HG02610 (cell line): ENCODE measurements around the gene SHB.
A peak's percentile ranks its signal among the peaks of the same experiment; 100 is the strongest.
"Not testable (repeated sequence)": the region's sequence is repeated elsewhere in the genome, so short reads cannot be mapped to it uniquely, and the experiment has no call there.

ENCODE experiments used
- ATAC-seq: cut with Tn5 transposase; IDR thresholded peaks from one replicate; pipeline ENCODE4 v1.9.1; 2021; ENCODE audit warnings: mild to moderate bottlenecking, moderate library complexity; ENCODE audit not compliant: unreplicated experiment

SHB gene

DNA sequence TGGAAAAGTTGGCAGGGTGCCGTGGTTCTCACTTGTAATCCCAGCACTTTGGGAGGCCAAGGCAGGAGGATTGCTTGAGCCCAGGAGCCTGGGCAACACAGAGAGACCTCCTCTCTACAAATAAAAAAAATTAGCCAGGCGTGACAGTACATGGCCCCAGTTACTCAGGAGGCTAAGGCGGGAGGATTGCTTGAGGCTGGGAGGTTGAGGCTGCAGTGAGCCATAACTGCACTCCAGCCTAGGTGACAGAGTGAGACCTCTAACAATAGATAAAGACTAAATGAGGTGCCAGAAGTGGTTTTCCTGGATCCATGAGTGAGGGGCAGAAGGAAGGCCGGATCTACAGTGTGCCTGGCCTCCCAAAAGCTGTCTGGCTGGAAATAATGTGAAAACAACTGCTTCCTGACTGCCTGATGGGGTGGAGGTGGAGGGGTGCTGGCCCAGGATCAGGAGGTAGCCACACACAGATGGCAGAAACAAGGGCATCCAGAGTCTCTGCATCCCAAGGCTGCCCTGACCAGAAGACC, 4.1 kb downstream of the SHB start:
- ATAC-seq: no peak

DNA sequence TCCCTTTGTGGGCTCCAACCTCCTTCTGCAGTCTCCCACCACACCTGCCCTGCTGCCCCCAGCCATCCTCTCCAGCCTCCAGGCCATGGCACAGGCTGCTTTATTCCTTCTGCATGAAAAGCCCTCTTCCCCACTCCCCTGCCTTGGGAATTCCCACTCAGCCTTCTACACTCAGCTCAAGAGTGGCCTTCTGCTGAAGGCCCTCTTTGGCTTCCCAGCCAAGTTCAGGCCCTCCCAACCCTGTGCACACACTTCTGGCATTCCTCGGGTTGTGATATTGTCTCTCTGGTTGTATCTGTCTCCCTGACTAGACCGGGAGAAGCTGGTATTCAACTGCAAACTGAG, 5.7 kb downstream of the SHB start:
- no peak for ATAC-seq

DNA sequence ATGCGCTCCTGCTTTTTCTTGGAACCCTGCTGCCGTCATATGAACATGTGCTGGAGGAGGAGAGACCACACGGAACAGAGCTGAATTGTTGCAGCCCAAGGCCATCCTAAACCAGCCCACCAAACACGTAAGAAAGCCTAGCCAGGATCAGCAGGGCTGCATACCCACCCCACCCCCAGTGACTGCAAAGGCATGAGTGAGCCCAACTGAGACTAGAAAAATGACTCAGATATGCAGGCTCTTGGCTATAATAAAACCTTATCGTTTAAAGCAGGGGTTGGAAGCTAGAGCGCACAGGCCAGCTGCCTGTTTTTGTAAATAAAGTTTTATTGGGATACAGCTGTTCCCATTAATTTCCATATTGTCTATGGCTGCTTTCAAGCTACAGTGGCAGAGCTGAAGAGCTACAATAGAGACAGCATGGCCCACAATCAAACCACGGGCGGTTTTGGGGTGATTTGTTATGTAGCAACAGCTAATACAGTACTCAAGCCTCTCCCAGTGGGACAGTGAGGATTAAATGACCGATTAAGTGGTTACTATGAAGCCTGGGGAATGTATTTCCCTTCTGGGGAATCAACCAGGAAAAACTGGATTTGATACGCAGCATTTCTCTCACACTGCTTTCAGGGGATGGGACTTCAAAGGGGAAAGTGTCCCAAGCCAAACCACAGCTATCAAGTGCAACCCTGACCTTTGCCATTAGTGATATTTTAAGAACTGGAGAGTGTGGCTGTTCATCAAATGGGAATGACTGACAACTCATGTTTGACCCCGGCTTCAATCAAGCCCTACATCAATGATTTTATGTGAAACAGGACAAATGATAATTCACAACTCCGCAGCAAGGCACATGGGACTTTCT, 6.3 kb downstream of the SHB start:
- ATAC-seq: no peak

DNA sequence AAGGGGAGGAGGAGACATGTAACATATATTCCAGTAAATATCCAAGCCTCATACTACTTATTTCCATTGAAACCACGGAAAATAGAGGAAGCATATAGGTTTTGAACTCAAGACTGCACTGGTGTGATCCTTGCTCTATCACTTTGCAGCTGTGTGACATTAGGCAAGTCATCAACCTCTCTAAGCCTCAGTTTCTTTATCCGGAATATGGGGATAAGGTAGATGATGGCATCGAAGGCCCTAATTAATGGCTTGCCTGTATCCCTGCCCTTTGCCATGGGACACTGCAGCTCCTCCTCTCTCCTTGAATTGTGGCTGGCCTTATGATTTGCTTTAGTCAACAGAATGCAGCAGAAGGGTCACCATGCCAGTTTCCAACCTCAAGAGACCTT, 6.9 kb downstream of the SHB start:
- no peak for ATAC-seq

DNA sequence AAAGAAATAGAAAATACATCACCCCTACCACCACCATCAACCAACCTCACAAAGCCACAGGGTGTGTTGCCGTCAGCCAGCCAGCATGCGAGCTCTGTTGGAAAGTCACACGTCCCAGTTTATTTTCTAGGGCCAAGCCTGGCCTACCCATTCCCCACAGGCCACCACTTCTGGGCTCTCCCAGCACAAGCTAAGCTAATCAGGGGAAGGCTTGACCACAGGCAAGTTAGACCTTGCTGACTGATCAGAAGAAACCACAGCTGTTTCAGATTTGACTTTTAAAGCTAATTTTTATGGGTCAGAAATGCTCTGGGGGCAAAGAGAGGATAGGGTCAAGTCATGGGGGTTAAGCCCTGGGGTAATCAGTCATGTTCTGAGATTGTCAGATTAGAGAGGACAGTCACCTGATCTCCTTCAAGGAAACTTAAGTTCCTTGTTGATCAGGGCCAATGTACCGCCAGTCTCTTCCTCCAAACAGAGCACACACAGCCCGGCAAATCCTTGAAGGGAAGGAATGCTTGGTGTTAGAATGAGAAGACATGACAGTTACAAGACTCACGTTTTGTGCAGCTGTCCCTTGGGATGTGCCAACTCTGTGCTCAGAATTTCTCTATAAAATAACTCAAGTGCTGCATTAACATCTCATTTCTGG, 7.6 kb downstream of the SHB start:
- ATAC-seq: peak; percentile 86

DNA sequence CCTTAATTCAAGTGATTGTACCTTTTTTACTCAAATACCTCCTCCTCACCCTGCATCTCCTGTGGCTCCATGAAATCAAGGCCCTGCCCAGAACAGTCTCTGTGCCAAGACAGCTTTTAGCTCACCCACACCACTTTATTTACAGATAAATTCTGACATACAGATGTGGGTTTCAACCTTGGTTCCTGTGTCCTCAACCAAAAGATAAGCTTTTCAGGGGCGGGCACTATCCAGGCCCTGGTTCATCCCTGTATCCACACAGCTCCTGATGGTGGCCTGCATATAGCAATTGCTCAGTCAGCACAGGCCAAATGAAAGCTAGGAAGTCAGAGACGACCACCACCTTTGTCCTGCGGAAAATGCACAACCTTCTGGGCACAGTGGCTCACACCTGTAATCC, 8.3 kb downstream of the SHB start:
- ATAC-seq: no peak

DNA sequence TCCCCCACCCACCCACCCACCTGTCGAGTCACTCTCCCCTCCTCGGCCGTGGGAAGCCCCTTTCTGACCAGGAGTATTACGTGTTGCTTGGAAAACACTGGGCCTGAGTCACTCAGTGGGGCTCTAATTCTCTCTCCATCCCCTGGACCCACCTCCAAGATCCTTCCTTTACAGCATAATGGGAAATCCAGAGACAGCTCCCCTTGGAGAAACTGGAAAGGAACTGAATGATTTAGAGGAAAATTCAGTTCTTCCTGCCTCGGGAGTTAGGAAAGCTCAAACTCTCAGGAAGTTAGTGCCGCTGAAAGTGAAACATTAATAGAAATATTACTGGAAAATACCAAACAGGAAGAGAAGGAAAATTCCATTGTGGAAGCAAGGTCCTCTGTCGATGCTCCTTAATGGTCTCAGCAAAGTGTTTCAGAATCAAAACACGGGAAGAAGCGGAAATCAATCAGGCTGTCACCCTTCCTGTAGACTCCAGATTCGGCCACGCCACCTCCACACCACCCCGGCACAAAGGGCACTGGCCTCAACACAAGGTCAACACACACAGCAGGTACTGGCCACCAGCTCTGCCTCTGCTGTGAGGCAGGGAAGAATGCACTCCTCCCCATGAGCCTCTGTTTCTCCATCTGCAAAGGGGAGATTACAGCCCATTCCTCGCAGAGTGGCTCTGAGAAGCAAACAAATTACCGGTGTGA, 9.6 kb downstream of the SHB start:
- no peak for ATAC-seq

DNA sequence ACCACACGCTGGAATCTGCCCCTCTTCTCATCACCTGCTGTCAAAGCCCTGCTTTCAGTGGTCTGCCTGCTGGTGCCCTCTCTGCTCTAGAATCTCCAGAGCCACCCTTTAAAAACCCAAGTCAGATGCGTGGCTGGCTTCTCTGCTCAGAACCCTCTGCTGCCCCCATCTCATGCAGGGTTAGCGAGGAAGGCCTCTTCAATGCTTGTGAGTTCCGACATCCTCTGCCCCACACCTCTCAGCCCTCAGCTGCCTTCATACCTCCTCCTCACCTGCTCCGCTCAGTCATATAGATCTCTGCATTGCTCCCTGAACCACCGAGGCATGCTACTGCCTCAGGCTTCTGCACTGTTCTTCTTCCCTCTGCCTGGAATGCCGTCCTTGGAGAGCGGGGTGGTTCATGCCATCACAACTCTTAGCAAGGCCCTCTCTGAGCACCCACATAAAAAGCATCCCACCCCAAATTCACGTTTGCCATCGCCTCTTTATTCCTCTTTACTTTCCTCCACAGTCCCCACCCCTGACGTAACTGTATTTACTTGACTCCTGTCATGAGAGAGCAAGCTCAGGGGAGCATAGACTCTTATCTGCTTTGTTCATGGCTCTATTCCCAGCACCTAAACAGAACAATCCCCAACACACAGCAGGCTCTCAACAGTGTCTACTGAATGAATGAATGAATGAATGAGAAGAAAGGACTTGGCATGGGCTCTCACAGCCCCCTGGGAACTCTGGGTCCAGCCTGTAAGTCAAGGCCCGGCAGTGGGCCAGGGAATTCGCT, 10.4 kb downstream of the SHB start:
- no peak for ATAC-seq

DNA sequence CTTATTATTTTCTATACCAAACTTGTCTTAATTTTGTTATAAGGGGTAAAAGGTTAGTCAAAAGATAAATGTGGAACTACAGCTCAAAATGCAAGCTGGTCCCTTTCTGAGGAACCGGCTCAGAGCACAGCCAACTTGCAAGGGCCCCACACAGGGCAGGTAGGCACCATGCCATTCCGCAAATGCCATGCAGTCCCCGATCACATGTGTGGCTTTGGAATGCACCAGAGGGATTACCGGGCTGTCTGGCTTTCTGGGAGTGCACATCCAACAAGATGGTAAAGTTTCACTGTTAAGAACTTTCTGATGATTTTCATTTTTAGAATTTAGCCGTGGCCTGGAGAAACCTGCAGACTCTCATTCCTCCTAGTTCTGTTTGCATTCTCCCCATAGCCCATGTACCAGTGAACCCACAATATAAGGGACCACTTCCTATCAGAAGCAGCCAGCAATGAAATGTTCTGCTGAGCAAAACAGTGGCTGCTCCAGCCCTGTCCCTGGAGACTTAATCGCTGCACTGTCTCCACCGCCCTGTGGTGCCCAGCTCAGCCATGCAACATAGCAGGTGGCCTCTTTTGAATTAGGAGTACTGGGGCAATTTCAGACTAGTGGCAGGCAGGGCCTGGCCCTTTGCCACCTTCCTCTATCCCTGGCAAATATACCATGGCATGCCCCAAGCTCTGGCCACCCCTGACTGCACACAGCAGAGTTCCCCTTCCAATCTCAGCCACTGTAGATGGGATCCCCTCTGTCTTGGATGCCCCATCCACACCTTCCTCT, 11.4 kb downstream of the SHB start:
- ATAC-seq: no peak

DNA sequence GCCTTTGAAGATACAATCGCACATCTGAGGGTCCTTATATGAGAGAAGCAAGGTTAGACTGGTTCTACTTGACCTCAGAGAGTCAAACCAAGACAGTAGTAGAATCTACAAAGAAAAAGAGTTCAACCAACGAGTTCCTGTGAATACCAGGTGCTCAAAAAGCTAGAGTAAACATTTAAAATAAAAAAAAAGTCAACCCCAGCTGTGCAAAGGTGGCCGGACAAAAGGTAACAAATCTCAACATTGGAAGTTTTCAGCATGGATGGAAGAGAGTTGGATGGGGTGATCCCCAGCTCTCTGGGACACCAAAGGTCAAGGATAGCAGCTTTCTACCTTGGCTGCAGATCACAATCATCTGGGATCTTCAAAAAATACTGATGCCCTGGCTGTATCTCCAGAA, 14.4 kb downstream of the SHB start:
- no peak for ATAC-seq

DNA sequence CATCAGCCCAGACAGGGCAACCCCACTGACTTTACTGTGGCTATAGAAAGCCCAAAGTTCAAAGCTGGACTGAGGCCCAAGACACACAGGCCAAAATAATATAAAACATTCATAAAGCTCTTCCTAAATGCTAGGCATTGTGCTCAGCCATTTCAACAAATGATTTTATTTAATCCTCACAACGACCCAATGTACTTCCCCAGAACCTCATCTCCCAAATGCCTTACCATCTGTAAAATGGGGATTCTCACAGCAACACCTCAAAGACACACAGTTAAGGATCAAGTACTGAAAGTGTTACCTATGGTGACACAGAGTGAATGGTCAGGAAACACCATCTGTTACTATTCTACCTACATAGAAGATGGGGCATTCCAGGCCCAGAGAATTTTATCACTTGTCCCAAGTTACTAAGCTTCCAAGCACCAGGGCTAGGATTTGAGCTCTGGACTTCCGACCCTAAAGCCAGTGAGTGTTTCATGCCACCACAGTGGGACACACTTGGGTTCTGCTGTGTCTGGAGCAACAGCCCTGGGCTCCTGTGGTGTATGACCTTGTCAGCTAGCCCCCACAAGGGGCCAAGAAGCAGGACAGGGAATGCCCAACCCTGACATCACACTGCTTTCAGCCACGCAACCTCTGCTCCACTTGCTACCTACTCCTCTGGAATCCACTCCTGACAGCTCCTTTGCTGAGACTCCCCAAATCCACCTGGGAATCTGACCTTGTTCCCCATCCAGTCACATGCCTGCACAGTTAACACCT, 15.1 kb downstream of the SHB start:
- no peak for ATAC-seq

DNA sequence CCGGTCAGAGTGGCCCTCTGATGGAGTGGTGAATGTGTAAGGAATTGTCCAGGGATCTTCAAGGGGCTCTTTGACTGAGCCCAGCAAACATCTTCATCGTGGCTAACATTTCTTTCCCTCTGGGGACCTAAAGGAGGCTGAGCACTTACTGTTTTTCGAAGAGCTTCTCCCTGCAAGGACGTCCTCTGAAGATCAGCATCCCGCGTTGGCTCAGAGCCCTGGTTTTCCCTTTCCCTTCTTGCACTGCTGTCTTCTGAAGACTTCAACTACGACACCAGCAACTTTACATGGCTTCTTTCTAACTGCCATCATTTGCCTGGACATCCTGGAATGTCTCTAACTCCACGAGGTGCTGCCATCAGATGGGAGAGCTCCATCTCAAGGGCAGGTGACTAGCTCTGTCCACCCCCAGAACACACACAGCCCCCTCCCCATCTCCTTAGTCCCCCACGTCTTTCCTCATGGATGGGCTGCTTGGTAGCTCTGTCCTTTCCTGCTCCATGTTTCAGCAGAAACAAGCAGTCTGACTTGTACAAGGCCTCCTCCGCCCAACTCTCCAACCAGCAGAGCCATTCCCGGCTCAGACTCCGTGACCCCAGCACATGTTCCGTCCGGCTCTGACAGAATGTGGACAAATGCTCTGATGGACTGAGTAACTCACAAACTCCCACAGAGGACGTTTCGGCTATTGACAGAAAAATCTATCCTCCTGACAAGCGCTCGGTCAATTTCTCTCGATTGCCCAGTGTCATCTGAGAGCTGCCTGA, 17.1 kb downstream of the SHB start:
- ATAC-seq: no peak

DNA sequence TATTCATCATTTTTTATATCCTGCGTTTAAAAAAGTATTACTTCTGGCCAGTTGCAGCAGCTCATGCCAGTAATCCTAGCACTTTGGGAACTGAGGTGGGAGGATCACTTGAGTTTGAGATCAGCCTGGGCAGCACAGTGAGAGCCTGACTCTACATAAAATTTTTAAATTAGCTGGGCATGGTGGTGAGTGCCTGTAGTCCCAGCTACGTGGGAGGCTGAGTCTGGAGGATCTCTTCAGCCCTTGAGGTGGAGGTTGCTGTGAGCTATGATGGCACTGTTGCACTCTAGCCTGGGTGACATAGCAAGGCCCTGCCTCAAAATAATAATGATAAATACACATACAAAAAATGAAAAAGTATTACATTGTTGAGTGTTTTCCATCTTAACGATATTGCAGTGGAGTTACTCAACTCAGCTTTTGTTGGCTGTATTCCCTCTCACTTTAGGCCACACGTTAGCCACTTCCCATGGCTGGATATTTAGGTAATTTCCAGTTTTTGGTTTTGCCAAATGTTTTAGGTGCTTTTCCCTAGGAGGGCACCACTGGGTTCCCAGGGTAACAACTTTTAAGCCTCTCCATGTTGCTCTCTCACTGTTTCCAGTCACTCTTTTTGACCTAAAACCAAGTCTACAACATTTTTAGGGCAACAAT, 20.6 kb downstream of the SHB start:
- no peak for ATAC-seq

DNA sequence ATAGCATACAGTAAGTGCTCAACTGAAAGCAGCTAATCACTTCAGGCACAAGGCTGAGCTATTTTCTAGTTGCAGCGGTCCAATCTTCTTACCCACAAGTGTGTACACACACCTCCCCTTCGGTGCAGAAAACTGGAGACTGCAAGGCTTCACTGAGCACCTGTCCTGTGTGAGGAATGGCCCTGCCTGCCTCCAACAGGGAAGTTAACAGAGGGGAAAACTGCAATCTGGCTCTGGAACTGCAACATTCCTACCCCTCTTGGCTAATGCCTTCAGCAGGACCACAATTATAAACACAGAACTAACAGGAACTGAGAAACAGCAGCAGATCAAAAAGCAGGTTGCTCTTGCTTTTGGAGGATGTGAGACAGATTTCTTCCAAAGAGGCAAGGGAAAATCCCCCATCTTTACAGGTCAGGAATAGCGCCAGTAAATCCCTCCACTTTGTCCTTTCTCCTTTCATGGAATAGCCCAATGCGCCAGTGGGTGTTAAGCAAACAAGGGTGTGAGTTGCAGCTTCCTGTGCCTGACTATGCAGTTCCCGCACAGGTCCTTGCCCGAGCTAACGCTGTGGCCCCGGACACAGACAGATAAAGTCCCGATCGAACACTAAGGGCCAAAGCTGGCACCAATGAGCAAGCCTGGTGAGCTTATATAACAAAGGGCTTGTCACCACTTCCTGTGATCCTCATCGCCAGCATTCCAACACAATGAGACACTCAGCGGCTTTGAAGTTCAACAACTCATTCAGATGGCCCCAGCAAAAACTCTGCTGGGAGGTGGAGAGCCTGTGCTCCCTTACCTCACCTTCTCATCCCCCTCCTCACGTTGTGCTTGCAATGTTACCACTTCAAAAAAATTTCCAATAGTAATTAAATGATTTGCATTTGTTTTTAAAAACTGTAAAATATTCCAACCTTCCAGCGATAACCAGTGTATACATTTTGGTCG, 21.5 kb downstream of the SHB start:
- no peak for ATAC-seq

DNA sequence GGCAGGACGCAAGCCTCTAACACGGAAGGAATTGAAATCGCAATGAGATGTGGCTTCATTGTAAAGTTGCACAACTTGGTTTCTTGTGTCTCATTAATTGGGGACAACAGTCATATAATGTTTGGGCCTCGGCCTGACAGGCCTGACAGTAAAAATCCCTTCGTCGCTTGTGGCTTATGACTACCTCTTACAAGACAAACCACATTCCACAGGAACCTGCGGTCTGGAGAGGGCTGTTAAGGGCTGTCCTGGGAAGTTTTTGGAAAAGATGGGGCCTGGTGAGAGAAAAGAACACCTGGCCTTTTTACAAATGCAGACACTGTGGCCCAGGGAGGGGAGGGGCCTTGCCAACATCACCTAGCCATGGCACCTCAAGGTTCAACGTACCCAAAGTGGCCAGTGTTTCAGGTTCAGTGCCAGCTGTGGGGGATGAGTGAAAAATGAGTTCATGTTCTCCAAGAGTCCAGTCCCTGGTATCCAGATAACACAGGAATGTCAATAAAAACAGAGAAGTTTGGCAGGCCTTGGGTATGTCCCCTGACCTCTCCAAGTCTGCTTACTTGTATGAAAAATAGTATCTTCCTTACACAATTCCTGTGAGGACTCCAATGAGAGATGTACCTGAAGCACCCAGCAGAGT, 22.2 kb downstream of the SHB start:
- ATAC-seq: no peak

DNA sequence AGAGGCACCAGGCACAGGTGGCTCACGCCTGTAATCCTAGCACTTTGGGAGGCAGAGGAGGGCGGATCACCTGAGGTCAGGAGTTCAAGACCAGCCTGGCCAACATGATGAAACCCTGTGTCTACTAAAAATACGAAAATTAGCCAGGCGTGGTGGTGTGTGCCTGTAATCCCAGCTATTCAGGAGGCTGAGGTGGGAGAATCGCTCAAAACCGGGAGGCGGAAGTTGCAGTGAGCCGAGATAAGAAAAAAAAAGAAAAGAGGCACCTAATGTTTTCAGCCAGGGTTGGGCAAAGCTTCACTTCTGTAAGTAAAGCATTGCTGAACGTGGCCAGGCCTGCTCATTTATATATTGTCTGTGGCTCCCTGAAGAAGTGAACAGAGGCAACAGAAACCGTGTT, 23.1 kb downstream of the SHB start:
- ATAC-seq: not testable (repeated sequence)

DNA sequence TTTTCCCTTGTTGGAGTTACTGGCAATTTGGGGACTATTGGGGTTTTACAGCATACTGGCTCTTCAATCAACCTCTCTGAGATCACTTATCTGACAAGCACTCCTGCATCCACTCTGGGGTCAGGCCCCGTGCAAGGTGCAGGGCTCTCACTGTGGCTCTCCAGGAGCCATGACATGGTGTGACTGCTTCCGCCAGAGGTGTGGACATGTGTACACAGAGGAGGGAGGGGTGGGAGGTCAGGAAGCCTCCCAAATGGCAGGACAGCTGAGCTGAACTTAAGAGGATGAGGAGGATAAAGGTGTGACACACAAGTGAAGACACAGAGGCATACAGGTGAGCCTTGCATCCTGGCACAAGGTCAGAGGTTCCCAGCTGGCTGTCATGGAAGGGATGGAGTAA, 24.3 kb downstream of the SHB start:
- no peak for ATAC-seq
